Thymus (tissue), 11 donors: ENCODE measurements around the gene SIM1. TPM values are rescaled to one million over a fixed set of nuclear protein-coding genes. Genes with fewer than 3 reads are reported as not detected.

Source experiments
- DNase-seq, 9 donors: peaks; one replicate each; pipeline ENCODE4 v3.0.0-alpha.2; 2013; ENCODE audit warnings: low spot score in 9 of 9, low read depth in 6 of 9, missing footprints in 1 of 9
- H3K27ac ChIP-seq, 2 donors: one replicate each; pipeline ENCODE4 v1.5.1; 2013; ENCODE audit warnings: control low read depth in 1 of 2, low read depth in 1 of 2, low read length in 1 of 2, mild to moderate bottlenecking in 1 of 2, moderate library complexity in 1 of 2
- H3K27me3 ChIP-seq, 2 donors: one replicate each; pipeline ENCODE4 v1.5.1; 2013; ENCODE audit warnings: low read length in 1 of 2; ENCODE audit not compliant: control insufficient read depth in 2 of 2, insufficient read depth in 1 of 2
- H3K36me3 ChIP-seq, 2 donors: one replicate each; pipeline ENCODE4 v1.5.1; 2013; ENCODE audit warnings: low read length in 1 of 2, mild to moderate bottlenecking in 1 of 2, moderate library complexity in 1 of 2; ENCODE audit not compliant: control insufficient read depth in 2 of 2, insufficient read depth in 2 of 2
- H3K4me1 ChIP-seq, 2 donors: one replicate each; pipeline ENCODE4 v1.5.1; 2013; ENCODE audit warnings: low read length in 2 of 2; ENCODE audit not compliant: control insufficient read depth in 2 of 2, insufficient read depth in 2 of 2
- H3K4me3 ChIP-seq, 2 donors: one replicate each; pipeline ENCODE4 v1.5.1; 2013; ENCODE audit warnings: low read length in 2 of 2, control low read depth in 1 of 2, mild to moderate bottlenecking in 1 of 2
- H3K9me3 ChIP-seq, 2 donors: one replicate each; pipeline ENCODE4 v1.5.1; 2013; ENCODE audit warnings: low read length in 1 of 2, mild to moderate bottlenecking in 1 of 2; ENCODE audit not compliant: control insufficient read depth in 2 of 2, insufficient read depth in 1 of 2
- WGBS: extraction: QIAGEN DNeasy Blood & Tissue Kit; methylation state at CpG from one replicate; pipeline ENCODE4 v1.1.7; 2013; 5-methylcytosine and 5-hydroxymethylcytosine counted together
- polyA plus RNA-seq: library from polyadenylated mRNA; stranded (reverse); fragments of 200-250 nt; gene quantifications from one replicate; pipeline ENCODE4 v1.2.3, GENCODE V29; 2013
- total RNA-seq: library from RNA; stranded (reverse); fragments of 120-200 nt; gene quantifications from one replicate; pipeline ENCODE4 v1.2.4, GENCODE V29; 2013
- donor health status: healthy.

The SIM1 gene
- total and polyA plus RNA-seq, 2 donors: 0.02 to 0.05 TPM

GRCh38 chr6:100412872-100413271 lies 51.8 kb downstream of the SIM1 start:
- Histone ChIP-seq H3K4me1 (no peaks in the 10 kb centered on the region), H3K27me3 (no peaks in the 10 kb centered on the region), H3K4me3 (no peak overlapping the region), H3K27ac (no peak overlapping the region), H3K36me3 (no peaks in the 10 kb centered on the region), H3K9me3 (no peaks in the 10 kb centered on the region)
- WGBS: 94% methylated on average over 4 of the region's 4 CpGs
- no peak for DNase-seq

- Histone ChIP-seq H3K4me3 (no peak overlapping the region), H3K9me3 (no peaks in the 10 kb centered on the region)
Observed at GRCh38 chr6:100404051-100404450, 60.7 kb downstream of the SIM1 start.

GRCh38 chr6:100393493-100393892 lies 71.2 kb downstream of the SIM1 start:
- Histone ChIP-seq H3K27ac (no peak overlapping the region), H3K9me3 (no peaks in the 10 kb centered on the region), H3K4me3 (no peak overlapping the region), H3K4me1 (no peaks in the 10 kb centered on the region), H3K36me3 (no peaks in the 10 kb centered on the region), H3K27me3 (no peaks in the 10 kb centered on the region)
- no peak for DNase-seq
- WGBS: 97% methylated on average over 23 of the region's 23 CpGs

More at GRCh38 chr6:100404051-100404450, 60.7 kb downstream of the SIM1 start:
- 80% methylated on average over 3 of the region's 3 CpGs for WGBS
- DNase-seq: no peak
- no peaks in the 10 kb centered on the region for H3K27me3 ChIP-seq
- no peak overlapping the region for H3K27ac ChIP-seq
- H3K36me3 ChIP-seq: no peaks in the 10 kb centered on the region
- H3K4me1 ChIP-seq: no peaks in the 10 kb centered on the region

- no peaks in the 10 kb centered on the region for H3K27me3 ChIP-seq
- H3K4me1 ChIP-seq: no peaks in the 10 kb centered on the region
- no peak for DNase-seq
- H3K36me3 ChIP-seq: no peaks in the 10 kb centered on the region
- no peak overlapping the region for H3K27ac ChIP-seq
- no peaks in the 10 kb centered on the region for H3K9me3 ChIP-seq
- H3K4me3 ChIP-seq: no peak overlapping the region
- WGBS: 96% methylated on average over 2 of the region's 2 CpGs
Observed at GRCh38 chr6:100392423-100392822, 72.3 kb downstream of the SIM1 start.

GRCh38 chr6:100388868-100389519 lies 75.7 kb downstream of the SIM1 start:
- WGBS: 57% methylated on average over 3 of the region's 3 CpGs
- no peaks in the 10 kb centered on the region for H3K4me1 ChIP-seq
- H3K4me3 ChIP-seq: no peak overlapping the region
- no peak for DNase-seq
- H3K27ac ChIP-seq: no peak overlapping the region
- no peaks in the 10 kb centered on the region for H3K9me3 ChIP-seq
- no peaks in the 10 kb centered on the region for H3K36me3 ChIP-seq
- H3K27me3 ChIP-seq: no peaks in the 10 kb centered on the region

- Histone ChIP-seq H3K27me3 (peaks cover 0 to 2% of the 10 kb centered on the region in 2 donors), H3K36me3 (no peaks in the 10 kb centered on the region), H3K4me1 (no peaks in the 10 kb centered on the region), H3K9me3 (no peaks in the 10 kb centered on the region), H3K27ac (no peak overlapping the region), H3K4me3 (no peak overlapping the region)
- no peak for DNase-seq
- WGBS: 92% methylated on average over 5 of the region's 5 CpGs
Observed at GRCh38 chr6:100382767-100383195, 81.9 kb downstream of the SIM1 start.

GRCh38 chr6:100382031-100382430 lies 82.7 kb downstream of the SIM1 start:
- Histone ChIP-seq H3K9me3 (no peaks in the 10 kb centered on the region), H3K36me3 (no peaks in the 10 kb centered on the region), H3K4me3 (no peak overlapping the region), H3K4me1 (no peaks in the 10 kb centered on the region), H3K27ac (no peak overlapping the region), H3K27me3 (peaks cover 0 to 2% of the 10 kb centered on the region in 2 donors)
- 92% methylated on average over 3 of the region's 3 CpGs for WGBS
- no peak for DNase-seq

GRCh38 chr6:100381111-100381510 lies 83.6 kb downstream of the SIM1 start:
- no peak for DNase-seq
- Histone ChIP-seq H3K4me1 (no peaks in the 10 kb centered on the region), H3K4me3 (no peak overlapping the region), H3K27me3 (peaks cover 0 to 2% of the 10 kb centered on the region in 2 donors), H3K27ac (no peak overlapping the region), H3K9me3 (no peaks in the 10 kb centered on the region), H3K36me3 (no peaks in the 10 kb centered on the region)
- WGBS: 85% methylated on average over 6 of the region's 6 CpGs

GRCh38 chr6:100379386-100379785 lies 85.3 kb downstream of the SIM1 start:
- Histone ChIP-seq H3K4me3 (no peak overlapping the region), H3K9me3 (no peaks in the 10 kb centered on the region), H3K27ac (no peak overlapping the region), H3K27me3 (peaks cover 0 to 2% of the 10 kb centered on the region in 2 donors), H3K4me1 (no peaks in the 10 kb centered on the region), H3K36me3 (no peaks in the 10 kb centered on the region)
- WGBS: 92% methylated on average over 3 of the region's 3 CpGs
- DNase-seq: no peak
